ENCODE results near the gene CELF4. TPM values are rescaled to one million over a fixed set of nuclear protein-coding genes. Genes with fewer than 3 reads are reported as not detected.

Gene CELF4
- total RNA-seq, 4 donors from 2014 or later = 0.16 to 0.59 TPM; not detected in 2

DNA sequence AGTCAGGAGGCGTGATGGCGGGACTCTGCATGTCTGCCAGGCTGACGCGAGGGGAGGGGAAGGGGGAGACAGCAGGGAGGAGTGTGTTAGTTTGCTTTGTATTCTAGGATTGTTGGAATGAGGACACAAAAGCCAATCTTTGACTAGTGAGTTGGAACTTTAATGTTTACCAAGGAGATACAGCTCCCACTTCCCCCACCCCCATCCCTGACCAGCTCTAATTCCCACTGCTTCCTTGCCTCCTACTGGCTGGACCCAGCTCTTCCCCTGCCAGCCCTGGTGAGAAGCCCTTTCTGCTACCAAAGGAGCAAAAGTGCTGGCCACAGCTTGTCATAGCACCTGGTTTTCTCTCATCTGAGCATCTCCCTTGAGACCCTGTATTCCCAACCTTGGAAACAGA lies 84.5 kb downstream of the CELF4 start:
- intact Hi-C loops (cut with DNase I; ENCODE audit: low total_unique reads) = loop anchor here (10.0 kb wide), 1 partner anchor 136 kb away; no protein-coding TSS in a partner anchor
- WGBS, 2 donors = 70 to 75% methylated on average over 4 of the region's 4 CpGs
- TF ChIP-seq POLR2A (IDR thresholded peaks at IDR 0.05) (no peak), CTCF (IDR thresholded peaks at IDR 0.05) (no peak)
- H3K4me3 ChIP-seq (ENCODE audit: low read depth, poor library complexity, severe bottlenecking) = no peak overlapping the region
- DNase-seq (ENCODE audit: low spot score in 2 of 2) = no peak

DNA sequence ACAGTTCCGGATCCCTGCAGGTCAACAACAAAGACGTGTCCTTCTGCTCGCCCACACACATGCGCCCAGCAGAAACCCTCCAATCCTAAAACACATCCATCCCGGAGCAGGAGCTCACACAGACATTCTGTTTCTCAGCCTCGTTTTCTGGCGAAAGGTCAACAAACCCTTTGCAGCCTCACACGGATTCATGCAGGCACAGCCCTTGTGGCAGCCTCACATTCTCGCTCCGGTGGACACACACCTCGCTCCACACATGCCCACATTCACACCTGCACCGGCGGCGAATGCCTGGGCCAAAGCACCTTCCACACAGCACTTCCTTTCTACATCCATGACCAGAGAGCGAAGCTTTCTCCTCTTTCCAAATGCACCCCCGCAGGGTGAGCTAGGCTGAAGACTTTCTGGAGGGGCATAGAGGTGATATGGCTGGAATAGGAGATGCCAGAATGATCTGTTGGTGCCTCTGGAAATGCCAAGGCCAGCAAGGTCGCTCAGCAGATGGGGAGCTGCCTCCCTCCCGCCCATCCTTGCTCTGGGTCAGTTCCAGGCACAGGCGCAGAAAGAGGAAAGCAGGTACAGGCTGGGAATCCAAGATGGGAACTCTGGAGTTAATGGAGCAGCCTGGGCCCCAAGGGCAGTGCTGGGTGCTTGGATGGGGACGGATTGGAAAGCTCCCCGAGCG lies 88.8 kb downstream of the CELF4 start:
- H3K4me3 ChIP-seq (ENCODE audit: low read depth, poor library complexity, severe bottlenecking) = no peak overlapping the region
- DNase-seq (ENCODE audit: low spot score in 2 of 2) = no peak
- TF ChIP-seq POLR2A (IDR thresholded peaks at IDR 0.05) = no peak
- no peak for TF ChIP-seq CTCF (IDR thresholded peaks at IDR 0.05)
- WGBS, 2 donors = 66 to 67% methylated on average over 22 of the region's 22 CpGs
- intact Hi-C loops (cut with DNase I; ENCODE audit: low total_unique reads) = no loop called here

- intact Hi-C loops (cut with DNase I; ENCODE audit: low total_unique reads) = no loop called here
- WGBS, 2 donors = 31 to 35% methylated on average over 6 of the region's 6 CpGs
- DNase-seq (ENCODE audit: low spot score in 2 of 2) = no peak
These were observed 89.4 kb downstream of the CELF4 start for GRCh38 chr18:37476182-37476581.

GRCh38 chr18:37473195-37473840 lies 92.3 kb downstream of the CELF4 start:
- WGBS, 2 donors = 67 to 75% methylated on average over 8 of the region's 8 CpGs
- TF ChIP-seq CTCF (IDR thresholded peaks at IDR 0.05) (no peak), POLR2A (IDR thresholded peaks at IDR 0.05) (no peak)
- intact Hi-C loops (cut with DNase I; ENCODE audit: low total_unique reads) = no loop called here
- H3K4me3 ChIP-seq (ENCODE audit: low read depth, poor library complexity, severe bottlenecking) = no peak overlapping the region
- DNase-seq (ENCODE audit: low spot score in 2 of 2) = no peak

More at GRCh38 chr18:37476182-37476581, 89.4 kb downstream of the CELF4 start:
- TF ChIP-seq CTCF (IDR thresholded peaks at IDR 0.05) (no peak), POLR2A (IDR thresholded peaks at IDR 0.05) (no peak)
- H3K4me3 ChIP-seq (ENCODE audit: low read depth, poor library complexity, severe bottlenecking) = no peak overlapping the region

- intact Hi-C loops (cut with DNase I; ENCODE audit: low total_unique reads) = no loop called here
- no peak for DNase-seq (ENCODE audit: low spot score in 2 of 2)
- no peak for TF ChIP-seq POLR2A (IDR thresholded peaks at IDR 0.05)
- no peak for TF ChIP-seq CTCF (IDR thresholded peaks at IDR 0.05)
- 39 to 50% methylated on average over 6 of the region's 6 CpGs for WGBS, 2 donors
- no peak overlapping the region for H3K4me3 ChIP-seq (ENCODE audit: low read depth, poor library complexity, severe bottlenecking)
These were observed 94.0 kb downstream of the CELF4 start for GRCh38 chr18:37471637-37472036.

Measured in lower leg skin (tissue), 4 donors.